Liver (tissue), 3 donors: Measurements from ENCODE around the gene GRM1.

Experiments
- GABPA ChIP-seq, 2 donors: IDR thresholded peaks in 1 of 2; conservative IDR thresholded peaks in 1 of 2; 2 replicates each; pipeline ENCODE4 v1.6.1; 2016; ENCODE audit warnings: antibody characterized with exemption in 2 of 2, mild to moderate bottlenecking in 1 of 2, moderate library complexity in 1 of 2
- HNF4A ChIP-seq, 2 donors: conservative IDR thresholded peaks; 2 replicates each; pipeline ENCODE4 v1.6.1; 2016; ENCODE audit warnings: antibody characterized with exemption in 2 of 2, mild to moderate bottlenecking in 2 of 2
- RAD21 ChIP-seq, 2 donors: IDR thresholded peaks; 2 replicates each; pipeline ENCODE4 v1.6.1; 2016; ENCODE audit warnings: antibody characterized with exemption in 2 of 2, mild to moderate bottlenecking in 2 of 2
- SP1 ChIP-seq: IDR thresholded peaks from 2 replicates; pipeline ENCODE4 v1.6.1; 2018; ENCODE audit warnings: antibody characterized with exemption, mild to moderate bottlenecking
- TF ChIP-seq, protein P1 (sequence below): fragments of 150-350 bp; IDR thresholded peaks from 2 replicates; pipeline ENCODE4 v1.5.1; 2017; ENCODE audit warnings: improper control_type of control experiment, low read depth, low read length; ENCODE audit not compliant: missing input control
- TF ChIP-seq, protein P2 (sequence below): IDR thresholded peaks from 2 replicates; pipeline ENCODE4 v1.6.1; 2016; ENCODE audit warnings: antibody characterized with exemption
- TF ChIP-seq, protein P3 (sequence below): IDR thresholded peaks from 2 replicates; pipeline ENCODE4 v1.6.1; 2016; ENCODE audit warnings: antibody characterized with exemption
- TF ChIP-seq, protein P4 (sequence below): IDR thresholded peaks from 2 replicates; pipeline ENCODE4 v1.6.1; 2016; ENCODE audit warnings: antibody characterized with exemption
- TF ChIP-seq, protein P5 (sequence below): IDR thresholded peaks from 2 replicates; pipeline ENCODE4 v1.6.1; 2016; ENCODE audit warnings: antibody characterized with exemption, mild to moderate bottlenecking
- donor health status: healthy.
- donor health status: healthy.

DNA sequence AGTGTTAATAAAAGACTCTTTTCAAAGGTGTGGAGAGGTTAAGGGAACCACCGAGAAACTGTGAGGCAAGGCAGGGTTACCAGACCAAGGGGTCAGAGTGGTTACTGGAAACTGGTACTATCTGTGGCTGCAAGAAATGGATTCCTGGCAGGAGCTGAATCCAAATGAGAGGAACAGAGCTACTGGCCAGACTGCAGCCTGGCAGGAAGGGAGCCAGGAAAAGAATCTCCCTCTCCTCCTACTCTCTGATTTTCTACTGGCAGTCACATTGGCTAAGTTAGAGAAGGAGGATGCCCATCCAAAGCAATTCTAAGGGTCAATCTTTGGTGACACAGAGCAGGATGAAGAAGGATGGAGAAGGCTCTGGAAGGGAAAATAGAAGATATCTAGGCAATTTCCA, 211.5 kb downstream of the GRM1 start:
- TF ChIP-seq, protein P1, sequence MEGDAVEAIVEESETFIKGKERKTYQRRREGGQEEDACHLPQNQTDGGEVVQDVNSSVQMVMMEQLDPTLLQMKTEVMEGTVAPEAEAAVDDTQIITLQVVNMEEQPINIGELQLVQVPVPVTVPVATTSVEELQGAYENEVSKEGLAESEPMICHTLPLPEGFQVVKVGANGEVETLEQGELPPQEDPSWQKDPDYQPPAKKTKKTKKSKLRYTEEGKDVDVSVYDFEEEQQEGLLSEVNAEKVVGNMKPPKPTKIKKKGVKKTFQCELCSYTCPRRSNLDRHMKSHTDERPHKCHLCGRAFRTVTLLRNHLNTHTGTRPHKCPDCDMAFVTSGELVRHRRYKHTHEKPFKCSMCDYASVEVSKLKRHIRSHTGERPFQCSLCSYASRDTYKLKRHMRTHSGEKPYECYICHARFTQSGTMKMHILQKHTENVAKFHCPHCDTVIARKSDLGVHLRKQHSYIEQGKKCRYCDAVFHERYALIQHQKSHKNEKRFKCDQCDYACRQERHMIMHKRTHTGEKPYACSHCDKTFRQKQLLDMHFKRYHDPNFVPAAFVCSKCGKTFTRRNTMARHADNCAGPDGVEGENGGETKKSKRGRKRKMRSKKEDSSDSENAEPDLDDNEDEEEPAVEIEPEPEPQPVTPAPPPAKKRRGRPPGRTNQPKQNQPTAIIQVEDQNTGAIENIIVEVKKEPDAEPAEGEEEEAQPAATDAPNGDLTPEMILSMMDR: no peak
- TF ChIP-seq SP1 (no peak), HNF4A (conservative IDR thresholded peaks at IDR 0.05) (no peak), RAD21 (IDR thresholded peaks at IDR 0.05) (no peak), GABPA (IDR thresholded peaks at IDR 0.05 in 1 of 2, conservative IDR thresholded peaks at IDR 0.05 in 1 of 2) (no peak)
- TF ChIP-seq, protein P2, sequence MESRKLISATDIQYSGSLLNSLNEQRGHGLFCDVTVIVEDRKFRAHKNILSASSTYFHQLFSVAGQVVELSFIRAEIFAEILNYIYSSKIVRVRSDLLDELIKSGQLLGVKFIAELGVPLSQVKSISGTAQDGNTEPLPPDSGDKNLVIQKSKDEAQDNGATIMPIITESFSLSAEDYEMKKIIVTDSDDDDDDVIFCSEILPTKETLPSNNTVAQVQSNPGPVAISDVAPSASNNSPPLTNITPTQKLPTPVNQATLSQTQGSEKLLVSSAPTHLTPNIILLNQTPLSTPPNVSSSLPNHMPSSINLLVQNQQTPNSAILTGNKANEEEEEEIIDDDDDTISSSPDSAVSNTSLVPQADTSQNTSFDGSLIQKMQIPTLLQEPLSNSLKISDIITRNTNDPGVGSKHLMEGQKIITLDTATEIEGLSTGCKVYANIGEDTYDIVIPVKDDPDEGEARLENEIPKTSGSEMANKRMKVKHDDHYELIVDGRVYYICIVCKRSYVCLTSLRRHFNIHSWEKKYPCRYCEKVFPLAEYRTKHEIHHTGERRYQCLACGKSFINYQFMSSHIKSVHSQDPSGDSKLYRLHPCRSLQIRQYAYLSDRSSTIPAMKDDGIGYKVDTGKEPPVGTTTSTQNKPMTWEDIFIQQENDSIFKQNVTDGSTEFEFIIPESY: no peak
- TF ChIP-seq, protein P3, sequence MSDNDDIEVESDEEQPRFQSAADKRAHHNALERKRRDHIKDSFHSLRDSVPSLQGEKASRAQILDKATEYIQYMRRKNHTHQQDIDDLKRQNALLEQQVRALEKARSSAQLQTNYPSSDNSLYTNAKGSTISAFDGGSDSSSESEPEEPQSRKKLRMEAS: no peak
- TF ChIP-seq, protein P4, sequence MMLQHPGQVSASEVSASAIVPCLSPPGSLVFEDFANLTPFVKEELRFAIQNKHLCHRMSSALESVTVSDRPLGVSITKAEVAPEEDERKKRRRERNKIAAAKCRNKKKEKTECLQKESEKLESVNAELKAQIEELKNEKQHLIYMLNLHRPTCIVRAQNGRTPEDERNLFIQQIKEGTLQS: no peak
- TF ChIP-seq, protein P5, sequence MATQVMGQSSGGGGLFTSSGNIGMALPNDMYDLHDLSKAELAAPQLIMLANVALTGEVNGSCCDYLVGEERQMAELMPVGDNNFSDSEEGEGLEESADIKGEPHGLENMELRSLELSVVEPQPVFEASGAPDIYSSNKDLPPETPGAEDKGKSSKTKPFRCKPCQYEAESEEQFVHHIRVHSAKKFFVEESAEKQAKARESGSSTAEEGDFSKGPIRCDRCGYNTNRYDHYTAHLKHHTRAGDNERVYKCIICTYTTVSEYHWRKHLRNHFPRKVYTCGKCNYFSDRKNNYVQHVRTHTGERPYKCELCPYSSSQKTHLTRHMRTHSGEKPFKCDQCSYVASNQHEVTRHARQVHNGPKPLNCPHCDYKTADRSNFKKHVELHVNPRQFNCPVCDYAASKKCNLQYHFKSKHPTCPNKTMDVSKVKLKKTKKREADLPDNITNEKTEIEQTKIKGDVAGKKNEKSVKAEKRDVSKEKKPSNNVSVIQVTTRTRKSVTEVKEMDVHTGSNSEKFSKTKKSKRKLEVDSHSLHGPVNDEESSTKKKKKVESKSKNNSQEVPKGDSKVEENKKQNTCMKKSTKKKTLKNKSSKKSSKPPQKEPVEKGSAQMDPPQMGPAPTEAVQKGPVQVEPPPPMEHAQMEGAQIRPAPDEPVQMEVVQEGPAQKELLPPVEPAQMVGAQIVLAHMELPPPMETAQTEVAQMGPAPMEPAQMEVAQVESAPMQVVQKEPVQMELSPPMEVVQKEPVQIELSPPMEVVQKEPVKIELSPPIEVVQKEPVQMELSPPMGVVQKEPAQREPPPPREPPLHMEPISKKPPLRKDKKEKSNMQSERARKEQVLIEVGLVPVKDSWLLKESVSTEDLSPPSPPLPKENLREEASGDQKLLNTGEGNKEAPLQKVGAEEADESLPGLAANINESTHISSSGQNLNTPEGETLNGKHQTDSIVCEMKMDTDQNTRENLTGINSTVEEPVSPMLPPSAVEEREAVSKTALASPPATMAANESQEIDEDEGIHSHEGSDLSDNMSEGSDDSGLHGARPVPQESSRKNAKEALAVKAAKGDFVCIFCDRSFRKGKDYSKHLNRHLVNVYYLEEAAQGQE: no peak
